Neural progenitor cell (in vitro differentiated cells): Measurements from ENCODE around the gene RRAGD.

Experiments used
- CTCF ChIP-seq: fragments of 200-600 bp; sonication (generic); IDR thresholded peaks from 2 replicates; pipeline ENCODE4 v1.5.1; 2017; ENCODE audit warnings: antibody characterized with exemption, mild to moderate bottlenecking
- EZH2 ChIP-seq: fragments of 200-600 bp; sonication (generic); IDR thresholded peaks from 2 replicates; pipeline ENCODE4 v1.6.1; 2017; ENCODE audit warnings: antibody characterized with exemption, mild to moderate bottlenecking, moderate library complexity
- EZH2phosphoT487 ChIP-seq: fragments of 200-600 bp; sonication (generic); IDR thresholded peaks from 2 replicates; pipeline ENCODE4 v1.6.1; 2017; ENCODE audit warnings: antibody characterized with exemption

- TF ChIP-seq CTCF (no peak), EZH2 (no peak), EZH2phosphoT487 (no peak)
Observed at GRCh38 chr6:89356642-89357170, 55.4 kb downstream of the RRAGD start.
